GM18519 (cell line): ENCODE data around the gene ROM1.
"Not testable (repeated sequence)": the region's sequence is repeated elsewhere in the genome, so short reads cannot be mapped to it uniquely, and the experiment has no call there.

ENCODE experiments used
- ATAC-seq: cut with Tn5 transposase; IDR thresholded peaks from one replicate; pipeline ENCODE4 v1.9.1; 2021; ENCODE audit warnings: mild to moderate bottlenecking, moderate library complexity; ENCODE audit not compliant: unreplicated experiment, low FRiP score

ROM1 gene

DNA sequence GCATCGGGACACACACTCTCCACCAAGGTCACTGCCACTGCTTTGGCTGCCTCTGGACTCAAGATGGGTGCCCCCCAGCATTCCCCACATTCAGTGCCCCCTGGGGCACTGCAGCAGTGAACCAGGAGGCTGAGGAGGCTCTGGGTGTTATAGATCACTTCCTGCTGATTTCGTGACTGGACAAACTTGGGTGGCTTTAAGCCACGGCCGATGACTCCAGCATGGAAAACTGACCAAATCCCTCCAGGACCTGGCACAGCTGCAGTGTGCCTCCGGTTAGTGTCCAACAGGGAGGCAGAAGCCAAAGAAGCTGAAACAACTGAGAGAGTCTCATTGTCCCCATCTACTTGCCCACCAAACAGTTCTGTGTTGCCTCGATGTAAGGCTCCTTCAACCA, 34.5 kb downstream of the ROM1 start:
- ATAC-seq, result no peak

DNA sequence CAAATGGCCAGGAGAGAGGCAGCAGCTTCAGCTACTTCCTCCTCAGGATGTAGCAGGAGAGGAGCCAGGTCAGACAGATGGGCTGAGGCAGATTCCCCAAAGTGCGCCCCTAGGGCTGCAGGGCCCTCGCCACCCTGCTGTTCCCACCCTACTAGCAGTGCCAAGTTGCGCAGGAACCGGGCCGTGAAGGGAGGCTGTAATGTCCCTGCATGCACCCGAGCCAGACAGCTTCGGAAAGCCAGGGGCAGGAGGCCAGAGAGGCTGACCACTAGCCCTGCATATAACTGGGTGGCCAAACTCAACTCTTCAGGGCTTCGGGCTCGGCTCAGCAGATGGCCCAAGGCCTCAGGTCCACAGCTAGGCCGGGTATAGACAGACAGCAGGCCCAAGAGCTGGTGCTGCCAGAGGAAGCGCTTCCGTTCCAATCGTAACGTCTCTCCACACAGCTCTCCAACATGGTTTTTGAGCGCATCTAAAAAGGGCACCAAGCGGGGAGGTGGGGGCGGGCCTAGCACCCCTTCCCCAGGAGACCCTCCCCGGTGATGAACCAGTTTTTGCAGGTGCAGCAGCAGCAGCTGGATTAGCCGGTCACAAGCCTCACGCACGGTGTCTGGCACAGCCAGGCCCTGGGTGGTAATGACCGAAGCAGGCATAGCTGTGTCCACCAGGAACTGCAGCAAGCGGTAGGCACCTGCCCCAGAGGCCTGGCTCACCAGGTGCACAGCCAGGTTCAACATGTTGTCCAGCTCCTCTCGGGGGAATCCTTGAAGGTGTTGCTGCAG, 35.3 kb downstream of the ROM1 start:
- no peak for ATAC-seq

DNA sequence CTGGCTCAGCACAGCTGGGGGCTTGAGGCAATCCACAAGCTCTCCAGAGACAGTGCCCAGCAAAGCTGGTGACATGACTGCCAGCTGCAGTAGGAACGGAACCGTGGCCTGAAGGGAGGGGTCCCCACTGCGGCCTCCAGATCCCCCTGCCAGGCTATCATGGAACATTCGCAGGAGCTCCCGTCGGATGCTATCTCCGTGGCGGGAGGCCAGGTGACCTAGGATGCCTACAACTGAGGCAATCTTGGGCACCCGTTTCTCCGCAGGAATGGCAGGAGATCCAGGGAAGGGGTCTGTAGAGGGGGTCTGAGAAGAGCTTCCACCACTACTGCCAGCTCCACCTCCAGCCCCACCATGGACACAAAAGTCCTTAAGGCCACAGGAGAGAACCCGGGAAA, 35.9 kb downstream of the ROM1 start:
- ATAC-seq, result no peak

DNA sequence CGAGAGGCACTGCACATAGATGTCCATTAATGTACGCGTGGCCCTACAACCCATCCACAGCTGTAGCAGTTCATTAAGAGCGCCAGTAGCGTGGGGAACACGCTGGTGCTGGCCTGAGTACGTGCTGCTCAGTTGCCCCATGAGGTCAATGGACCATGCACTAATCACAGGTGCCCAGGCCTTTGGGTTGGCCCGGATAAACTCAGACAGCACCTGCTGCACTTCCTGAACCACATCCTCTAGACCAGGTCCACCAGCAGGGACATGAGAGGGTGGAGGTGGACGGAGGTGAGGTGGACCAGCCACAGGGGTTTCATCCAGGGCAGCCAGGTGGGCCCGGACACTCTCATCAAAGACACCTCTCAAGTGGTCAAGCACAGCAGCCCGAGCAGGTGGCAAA, 36.4 kb downstream of the ROM1 start:
- ATAC-seq, result no peak

DNA sequence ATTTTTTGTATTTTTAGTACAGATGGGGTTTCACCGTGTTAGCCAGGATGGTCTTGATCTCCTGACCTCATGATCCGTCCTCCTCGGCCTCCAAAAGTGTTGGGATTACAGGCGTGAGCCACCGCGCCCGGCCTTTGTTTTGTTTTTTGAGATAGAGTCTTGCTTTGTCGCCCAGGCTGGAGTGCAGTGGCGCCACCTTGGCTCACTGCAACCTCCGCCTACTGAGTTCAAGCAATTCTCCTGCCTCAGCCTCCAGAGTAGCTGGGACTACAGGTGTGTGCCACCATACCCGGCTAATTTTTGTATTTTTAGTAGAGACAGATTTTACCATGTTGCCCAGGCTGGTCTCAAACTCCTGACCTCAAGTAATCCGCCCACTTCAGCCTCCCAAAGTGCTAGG, 37.2 kb downstream of the ROM1 start:
- ATAC-seq, result not testable (repeated sequence)

DNA sequence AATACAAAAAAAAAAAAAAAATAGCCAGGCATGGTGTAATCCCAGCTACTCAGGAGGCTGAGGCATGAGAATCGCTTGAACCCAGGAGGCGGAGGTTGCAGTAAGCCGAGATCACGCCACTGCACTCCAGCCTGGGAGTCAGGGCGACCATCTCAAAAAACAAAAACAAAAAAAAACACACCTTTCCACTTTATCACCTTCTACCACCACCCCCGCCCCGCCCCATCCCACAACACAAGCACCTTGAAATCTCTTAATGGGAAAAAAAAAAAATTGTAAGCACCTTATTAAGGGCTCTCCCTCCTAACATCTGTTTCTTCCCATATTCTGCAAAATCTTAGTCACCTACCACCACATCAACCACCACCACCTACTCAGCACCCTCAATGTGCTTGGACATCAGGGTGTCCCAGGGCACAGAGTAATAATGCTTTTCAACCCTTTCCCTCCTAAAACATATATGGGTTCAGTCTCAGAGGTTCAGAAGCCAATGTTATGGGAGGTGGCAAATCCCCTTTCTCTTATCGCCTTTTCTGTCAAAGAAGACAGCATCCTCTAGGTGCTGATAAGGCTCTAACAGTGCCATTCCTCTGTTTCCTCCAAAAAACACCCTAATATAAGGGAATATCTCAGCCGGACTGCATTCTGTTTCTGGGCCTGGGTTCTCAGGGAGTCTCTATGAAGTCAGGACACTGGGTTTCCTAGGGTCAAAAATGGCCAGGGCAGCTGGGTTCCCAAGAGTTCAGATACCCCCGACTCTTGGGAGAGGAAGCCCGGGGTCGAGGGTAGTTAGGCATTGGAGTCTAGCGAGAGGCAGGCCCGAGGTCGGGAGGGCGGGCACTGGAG, 39.3 kb downstream of the ROM1 start:
- no peak for ATAC-seq

DNA sequence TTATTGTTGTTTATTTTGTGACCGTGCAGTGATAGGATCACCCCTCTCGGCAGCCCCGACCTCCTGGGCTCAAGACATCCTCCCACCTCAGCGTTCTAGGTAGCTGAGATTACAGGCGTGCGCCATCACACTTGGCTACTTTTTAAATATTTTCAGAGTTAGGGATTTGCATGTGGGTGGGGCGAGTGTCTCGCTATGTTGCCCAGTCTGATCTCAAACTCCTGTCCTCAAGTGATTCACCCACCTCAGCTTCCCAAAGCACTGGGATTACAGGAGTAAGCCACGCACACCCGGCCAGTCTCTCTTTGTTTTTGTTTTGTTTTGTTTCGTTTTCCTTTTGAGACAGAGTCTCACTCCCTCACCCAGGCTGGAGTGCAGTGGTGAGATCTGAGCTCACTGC, 41.2 kb downstream of the ROM1 start:
- ATAC-seq, result no peak

DNA sequence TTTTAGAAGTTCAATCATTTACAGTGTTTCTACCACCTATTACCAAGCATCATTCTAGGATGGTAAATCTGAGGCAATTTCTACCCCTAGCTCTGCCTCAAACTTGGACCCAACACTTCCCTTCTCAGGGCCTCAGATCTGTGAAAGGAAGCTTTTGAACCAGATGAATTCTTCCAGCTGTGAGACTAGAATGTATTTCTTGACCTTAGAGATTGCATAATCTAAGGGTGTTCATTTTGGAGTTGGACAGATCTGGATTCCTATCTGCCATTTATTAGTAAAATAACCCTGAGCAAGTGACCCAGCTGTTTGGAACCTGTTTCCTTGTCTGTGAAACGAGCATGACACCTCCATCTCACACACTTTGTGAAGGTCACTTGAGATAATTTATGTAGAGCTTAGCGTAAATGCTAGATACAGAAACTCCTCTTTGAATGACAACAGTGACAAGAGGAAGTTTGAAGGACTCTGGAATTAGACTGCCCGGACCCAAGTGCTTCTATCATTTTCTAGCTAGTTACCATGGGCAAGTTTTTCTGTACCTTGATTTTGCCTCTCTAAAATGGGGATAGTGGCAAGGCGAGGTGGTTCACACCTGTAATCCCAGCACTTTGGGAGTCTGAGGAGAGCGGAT, 43.9 kb downstream of the ROM1 start:
- no peak for ATAC-seq

DNA sequence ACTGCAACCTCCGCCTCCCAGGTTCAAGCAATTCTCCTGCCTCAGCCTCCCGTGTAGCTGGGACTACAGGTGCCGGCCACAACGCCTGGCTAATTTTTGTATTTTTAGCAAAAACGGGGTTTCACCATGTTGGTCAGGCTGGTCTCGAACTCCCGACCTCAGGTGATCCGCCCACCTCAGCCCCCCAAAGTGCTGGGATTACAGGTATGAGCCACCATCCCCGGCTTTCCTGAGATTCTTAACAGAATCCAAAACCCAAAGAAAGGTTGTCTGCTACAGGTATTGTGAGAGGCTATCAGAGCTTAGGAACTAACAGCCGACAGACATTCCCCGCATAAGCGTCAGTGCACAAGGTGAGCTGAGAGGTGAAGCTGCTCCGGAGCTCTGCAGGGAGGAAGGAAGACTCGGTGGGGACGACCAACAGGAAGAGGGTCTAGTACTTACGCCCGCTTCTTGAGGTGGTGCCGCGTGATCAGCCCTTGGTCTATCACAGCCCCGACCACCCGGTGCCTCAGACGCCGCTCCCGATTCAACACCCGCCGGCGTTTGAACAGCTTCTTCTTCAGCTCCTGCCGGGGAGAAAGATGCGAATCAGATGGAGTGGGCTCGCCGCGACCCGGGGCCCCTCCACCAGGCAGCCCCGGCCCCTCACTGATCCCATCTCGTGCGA, 51.5 kb downstream of the ROM1 start:
- peak; percentile 21 for ATAC-seq
